ENCODE data around the gene DCX.

DNA sequence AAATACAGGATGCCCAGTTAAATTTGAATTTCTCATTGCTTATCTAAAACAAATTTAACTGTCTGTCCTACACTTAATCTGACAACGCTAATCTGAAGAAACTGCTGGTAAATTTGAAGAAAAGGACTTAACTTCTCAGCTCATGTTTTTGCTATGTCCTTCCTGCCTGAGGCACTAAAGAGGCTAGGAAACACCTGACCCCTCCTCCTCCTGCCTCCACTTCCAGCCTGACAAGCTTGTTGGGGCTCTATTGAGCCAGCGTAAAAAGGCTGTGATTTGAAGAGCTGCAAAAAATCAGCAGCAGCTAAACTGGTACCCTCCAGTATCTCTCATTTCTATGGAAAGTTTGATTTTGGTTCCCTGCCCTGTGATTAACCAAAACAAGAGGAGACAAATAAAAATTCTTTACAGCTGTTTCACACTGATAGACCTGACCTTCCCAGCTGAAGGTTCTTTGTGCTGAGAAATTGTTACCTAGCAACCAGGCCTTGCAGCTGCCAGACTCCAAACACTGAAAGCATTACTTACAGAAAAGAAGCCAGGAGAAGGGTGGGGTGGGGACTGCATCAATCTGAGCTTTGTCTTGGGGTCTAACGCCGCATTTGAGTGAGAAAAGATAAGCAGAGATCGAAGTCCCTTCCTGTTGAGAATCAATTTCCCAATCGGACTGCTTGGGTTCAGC lies 35.0 kb downstream of the DCX start:
- TF ChIP-seq, protein P1, sequence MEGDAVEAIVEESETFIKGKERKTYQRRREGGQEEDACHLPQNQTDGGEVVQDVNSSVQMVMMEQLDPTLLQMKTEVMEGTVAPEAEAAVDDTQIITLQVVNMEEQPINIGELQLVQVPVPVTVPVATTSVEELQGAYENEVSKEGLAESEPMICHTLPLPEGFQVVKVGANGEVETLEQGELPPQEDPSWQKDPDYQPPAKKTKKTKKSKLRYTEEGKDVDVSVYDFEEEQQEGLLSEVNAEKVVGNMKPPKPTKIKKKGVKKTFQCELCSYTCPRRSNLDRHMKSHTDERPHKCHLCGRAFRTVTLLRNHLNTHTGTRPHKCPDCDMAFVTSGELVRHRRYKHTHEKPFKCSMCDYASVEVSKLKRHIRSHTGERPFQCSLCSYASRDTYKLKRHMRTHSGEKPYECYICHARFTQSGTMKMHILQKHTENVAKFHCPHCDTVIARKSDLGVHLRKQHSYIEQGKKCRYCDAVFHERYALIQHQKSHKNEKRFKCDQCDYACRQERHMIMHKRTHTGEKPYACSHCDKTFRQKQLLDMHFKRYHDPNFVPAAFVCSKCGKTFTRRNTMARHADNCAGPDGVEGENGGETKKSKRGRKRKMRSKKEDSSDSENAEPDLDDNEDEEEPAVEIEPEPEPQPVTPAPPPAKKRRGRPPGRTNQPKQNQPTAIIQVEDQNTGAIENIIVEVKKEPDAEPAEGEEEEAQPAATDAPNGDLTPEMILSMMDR (conservative IDR thresholded peaks at IDR 0.05 in 1 of 2, IDR thresholded peaks at IDR 0.05 in 1 of 2; ENCODE audit: low read depth in 1 of 2, low read length in 2 of 2): no peak
- TF ChIP-seq EZH2 (IDR thresholded peaks at IDR 0.05; ENCODE audit: low read length, missing control alignments): no peak
